ENCODE data around the gene TEX101.

The TEX101 gene

DNA sequence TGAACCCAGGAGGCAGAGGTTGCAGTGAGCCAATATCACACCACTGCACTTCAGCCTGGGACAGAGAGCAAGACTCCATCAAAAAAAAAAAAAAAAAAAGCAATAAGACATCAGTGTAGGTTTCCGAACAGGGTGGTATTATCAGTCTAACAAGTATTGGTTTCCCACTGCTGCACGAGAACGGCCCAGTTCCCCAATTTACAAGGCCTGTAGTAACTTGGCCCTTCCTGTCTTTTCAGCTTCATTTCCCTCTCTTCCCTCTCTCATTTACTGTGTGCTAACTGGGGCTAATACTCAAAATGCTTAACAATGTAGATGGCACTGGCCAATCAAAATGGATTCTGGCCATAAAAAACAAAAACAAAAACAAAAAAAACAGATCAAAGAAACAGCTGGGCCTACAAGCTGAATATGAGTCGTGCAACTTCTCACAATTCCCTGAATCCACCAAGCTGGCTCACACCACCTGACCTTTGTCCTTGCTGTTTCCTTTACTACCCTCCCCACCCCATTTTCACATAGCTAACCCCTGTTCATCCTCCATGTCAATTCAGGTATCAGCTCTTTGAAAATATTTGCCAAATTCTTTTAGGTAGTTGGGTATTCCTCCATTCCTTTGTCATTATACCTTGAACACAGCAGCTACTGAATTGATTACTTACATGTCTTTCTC lies 2.4 kb downstream of the TEX101 start:
- H3K4me1 ChIP-seq: no peaks in the 10 kb centered on the region
- intact Hi-C loops (cut with DNase I; ENCODE audit: low total_unique reads): no loop called here
- no peaks in the 10 kb centered on the region for H3K36me3 ChIP-seq
- no peaks in the 10 kb centered on the region for H3K9me3 ChIP-seq
- H3K27me3 ChIP-seq: no peaks in the 10 kb centered on the region
- no peak overlapping the region for H3K4me3 ChIP-seq
- H3K27ac ChIP-seq: no peak overlapping the region
- no peak for DNase-seq
- no peak for TF ChIP-seq CTCF (IDR thresholded peaks at IDR 0.05)

- Histone ChIP-seq H3K4me1 (no peaks in the 10 kb centered on the region), H3K27me3 (no peaks in the 10 kb centered on the region), H3K36me3 (no peaks in the 10 kb centered on the region), H3K27ac (no peak overlapping the region), H3K4me3 (no peak overlapping the region), H3K9me3 (no peaks in the 10 kb centered on the region)
- intact Hi-C loops (cut with DNase I; ENCODE audit: low total_unique reads): no loop called here
- no peak for TF ChIP-seq CTCF (IDR thresholded peaks at IDR 0.05)
- no peak for DNase-seq
These were observed 6.3 kb downstream of the TEX101 start for GRCh38 chr19:43420954-43421353.

DNA sequence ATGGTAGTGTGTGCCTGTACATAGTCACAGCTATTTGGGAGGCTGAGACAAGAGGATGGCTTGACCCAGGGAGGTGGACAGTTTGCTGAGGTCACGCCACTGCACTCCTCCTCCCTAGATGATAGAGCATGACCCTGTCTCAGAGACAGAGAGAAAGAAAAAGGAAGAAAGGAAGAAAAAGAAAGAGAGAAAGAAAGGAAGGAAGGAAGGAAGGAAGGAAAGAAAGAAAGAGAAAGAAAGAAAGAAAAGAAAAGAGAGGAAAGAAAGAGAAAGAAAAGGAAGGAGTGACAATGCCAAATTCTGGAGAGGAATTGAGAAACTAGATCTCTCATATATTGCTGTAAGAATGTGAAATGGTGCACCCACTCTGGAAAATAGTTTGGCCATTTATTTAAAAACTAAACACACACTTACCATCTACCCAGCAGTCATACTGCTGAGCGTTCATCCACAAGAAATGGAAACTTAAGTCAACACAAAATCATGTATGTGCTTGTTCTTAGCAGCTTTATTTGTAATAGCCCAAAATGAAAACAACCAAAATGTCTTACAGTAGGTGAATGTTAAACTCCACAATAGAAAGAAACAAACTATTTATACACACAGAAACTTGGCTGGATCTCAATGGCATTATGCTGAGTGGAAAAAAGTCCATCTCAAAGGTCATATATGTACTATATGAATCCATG lies 7.5 kb downstream of the TEX101 start:
- no peaks in the 10 kb centered on the region for H3K9me3 ChIP-seq
- no peaks in the 10 kb centered on the region for H3K36me3 ChIP-seq
- intact Hi-C loops (cut with DNase I; ENCODE audit: low total_unique reads): no loop called here
- H3K27ac ChIP-seq: no peak overlapping the region
- TF ChIP-seq CTCF (IDR thresholded peaks at IDR 0.05): no peak
- H3K27me3 ChIP-seq: no peaks in the 10 kb centered on the region
- H3K4me3 ChIP-seq: no peak overlapping the region
- no peaks in the 10 kb centered on the region for H3K4me1 ChIP-seq
- no peak for DNase-seq

DNA sequence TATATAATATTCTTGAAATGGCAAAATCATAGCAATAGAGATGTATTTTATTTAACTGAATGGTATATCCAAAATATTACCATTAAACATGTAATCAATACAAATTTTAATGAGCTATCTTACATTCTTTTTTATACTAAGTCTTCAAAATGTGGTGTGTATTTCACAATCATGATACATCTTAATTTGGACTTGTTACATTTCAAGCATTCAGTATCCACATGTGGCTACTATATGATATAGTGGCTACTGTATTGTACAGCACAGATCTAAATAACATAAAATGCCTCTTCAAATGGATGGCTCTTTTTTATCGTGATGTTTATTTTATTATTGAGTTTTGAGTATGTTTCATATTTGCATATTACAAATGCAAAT lies 8.0 kb downstream of the TEX101 start:
- H3K4me3 ChIP-seq: no peak overlapping the region
- H3K27ac ChIP-seq: no peak overlapping the region
- H3K36me3 ChIP-seq: no peaks in the 10 kb centered on the region
- H3K27me3 ChIP-seq: no peaks in the 10 kb centered on the region
- H3K9me3 ChIP-seq: no peaks in the 10 kb centered on the region
- TF ChIP-seq CTCF (IDR thresholded peaks at IDR 0.05): no peak
- DNase-seq: no peak
- intact Hi-C loops (cut with DNase I; ENCODE audit: low total_unique reads): no loop called here
- no peaks in the 10 kb centered on the region for H3K4me1 ChIP-seq

DNA sequence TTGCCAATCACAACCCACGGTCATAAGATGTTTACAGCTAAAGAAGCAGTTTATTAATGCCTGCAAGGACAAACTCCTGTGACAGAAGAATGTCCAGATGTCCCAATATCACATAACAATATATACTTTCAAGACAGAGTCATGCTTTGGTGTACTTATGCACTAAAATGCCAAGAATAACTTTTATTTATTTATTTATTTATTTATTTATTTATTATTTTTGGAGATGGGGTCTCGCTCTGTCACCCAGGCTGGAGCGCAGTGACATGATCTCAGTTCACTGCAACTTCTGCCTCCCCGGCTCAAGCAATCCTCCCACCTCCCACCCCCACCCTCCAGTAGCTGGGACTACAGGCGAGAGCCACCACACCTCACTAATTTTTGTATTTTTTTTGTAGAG lies 9.1 kb downstream of the TEX101 start:
- no peak overlapping the region for H3K4me3 ChIP-seq
- H3K27ac ChIP-seq: no peak overlapping the region
- DNase-seq: no peak
- intact Hi-C loops (cut with DNase I; ENCODE audit: low total_unique reads): no loop called here
- no peaks in the 10 kb centered on the region for H3K27me3 ChIP-seq
- H3K9me3 ChIP-seq: no peaks in the 10 kb centered on the region
- TF ChIP-seq CTCF (IDR thresholded peaks at IDR 0.05): no peak
- H3K36me3 ChIP-seq: no peaks in the 10 kb centered on the region
- H3K4me1 ChIP-seq: no peaks in the 10 kb centered on the region
